ENCODE measurements around the gene FGF14. TPM values are rescaled to one million over a fixed set of nuclear protein-coding genes. Genes with fewer than 3 reads are reported as not detected.

FGF14 gene
- polyA plus RNA-seq, 1 donor (not counting 4 experiments of a cell fraction or from before 2014, with no cell fraction given) = 0.09 TPM

GRCh38 chr13:102214956-102215355 lies 186.9 kb downstream of the FGF14 start:
- Histone ChIP-seq H3K36me3 (ENCODE audit: control insufficient read depth in 2 of 2, extremely low read depth in 1 of 2, insufficient read depth in 2 of 2, low read length in 2 of 2) (no peaks in the 10 kb centered on the region), H2AFZ (ENCODE audit: control insufficient read depth, low read length) (no peak overlapping the region), H3K4me2 (ENCODE audit: control insufficient read depth, extremely low read depth, insufficient read depth, low read depth, low read length) (no peak overlapping the region), H3K27me3 (ENCODE audit: control insufficient read depth, extremely low read depth, insufficient read depth, low read length) (peaks cover 3% of the 10 kb centered on the region), H3K9ac (ENCODE audit: control insufficient read depth, extremely low read depth, insufficient read depth, low read length) (no peak overlapping the region), H3K4me3 (ENCODE audit: control insufficient read depth in 2 of 3, extremely low read depth in 1 of 3, insufficient read depth in 2 of 3, low read depth in 1 of 3, low read length in 3 of 3) (no peak overlapping the region), H3K9me3 (ENCODE audit: control insufficient read depth, low read depth, low read length) (no peaks in the 10 kb centered on the region), H3K79me2 (ENCODE audit: control insufficient read depth, insufficient read depth, low read length) (no peaks in the 10 kb centered on the region), H3K9me1 (ENCODE audit: control insufficient read depth, extremely low read depth, insufficient read depth, low read length) (no peaks in the 10 kb centered on the region), H3K4me1 (ENCODE audit: control insufficient read depth, extremely low read depth, insufficient read depth, low read length) (no peaks in the 10 kb centered on the region), H3K27ac (ENCODE audit: control insufficient read depth, insufficient read depth, low read length) (no peak overlapping the region), H4K20me1 (ENCODE audit: control insufficient read depth, extremely low read depth, insufficient read depth, low read length) (no peaks in the 10 kb centered on the region)
- TF ChIP-seq EZH2 (IDR thresholded peaks at IDR 0.05; ENCODE audit: low read length) = no peak
- no peak for TF ChIP-seq CTCF (optimal IDR thresholded peaks at IDR 0.05 in 1 of 3, IDR thresholded peaks at IDR 0.05 in 1 of 3, conservative IDR thresholded peaks at IDR 0.05 in 1 of 3; ENCODE audit: extremely low read depth in 1 of 3, insufficient read depth in 2 of 3, low read length in 3 of 3)
- dilution Hi-C loops (cut with MboI; ENCODE audit: extremely low pct_ligation_motif_present, low sequenced_read_pairs) = no loop called here
- DNase-seq (ENCODE audit: low read depth, low spot score) (no peak), FAIRE-seq (no peak)

- Histone ChIP-seq H3K9ac (ENCODE audit: control insufficient read depth, extremely low read depth, insufficient read depth, low read length) (no peak overlapping the region), H3K9me1 (ENCODE audit: control insufficient read depth, extremely low read depth, insufficient read depth, low read length) (no peaks in the 10 kb centered on the region), H4K20me1 (ENCODE audit: control insufficient read depth, extremely low read depth, insufficient read depth, low read length) (no peaks in the 10 kb centered on the region), H3K9me3 (ENCODE audit: control insufficient read depth, low read depth, low read length) (no peaks in the 10 kb centered on the region), H3K4me2 (ENCODE audit: control insufficient read depth, extremely low read depth, insufficient read depth, low read depth, low read length) (no peak overlapping the region), H3K27me3 (ENCODE audit: control insufficient read depth, extremely low read depth, insufficient read depth, low read length) (peaks cover 3% of the 10 kb centered on the region), H3K27ac (ENCODE audit: control insufficient read depth, insufficient read depth, low read length) (no peak overlapping the region), H3K4me1 (ENCODE audit: control insufficient read depth, extremely low read depth, insufficient read depth, low read length) (no peaks in the 10 kb centered on the region), H3K36me3 (ENCODE audit: control insufficient read depth in 2 of 2, extremely low read depth in 1 of 2, insufficient read depth in 2 of 2, low read length in 2 of 2) (no peaks in the 10 kb centered on the region), H3K4me3 (ENCODE audit: control insufficient read depth in 2 of 3, extremely low read depth in 1 of 3, insufficient read depth in 2 of 3, low read depth in 1 of 3, low read length in 3 of 3) (no peak overlapping the region), H2AFZ (ENCODE audit: control insufficient read depth, low read length) (no peak overlapping the region), H3K79me2 (ENCODE audit: control insufficient read depth, insufficient read depth, low read length) (no peaks in the 10 kb centered on the region)
- DNase-seq (ENCODE audit: low read depth, low spot score) (no peak), FAIRE-seq (no peak)
- TF ChIP-seq CTCF (optimal IDR thresholded peaks at IDR 0.05 in 1 of 3, IDR thresholded peaks at IDR 0.05 in 1 of 3, conservative IDR thresholded peaks at IDR 0.05 in 1 of 3; ENCODE audit: extremely low read depth in 1 of 3, insufficient read depth in 2 of 3, low read length in 3 of 3) (no peak), EZH2 (IDR thresholded peaks at IDR 0.05; ENCODE audit: low read length) (no peak)
- dilution Hi-C loops (cut with MboI; ENCODE audit: extremely low pct_ligation_motif_present, low sequenced_read_pairs) = no loop called here
These were observed 189.1 kb downstream of the FGF14 start for GRCh38 chr13:102212729-102213128.

Data from keratinocyte (primary cell).